GM21723 (cell line): ENCODE results near the gene OR52L1.

Source experiments
- ATAC-seq: cut with Tn5 transposase; IDR thresholded peaks from one replicate; pipeline ENCODE4 v1.9.1; 2021; ENCODE audit warnings: mild to moderate bottlenecking, moderate library complexity; ENCODE audit not compliant: unreplicated experiment

OR52L1 gene

GRCh38 chr11:5941951-5942350 is 44.8 kb downstream of the OR52L1 start, which contains the start of gene OR56A3:
TSS of gene OR56A3 (plus strand) at chr11:5942251. CDS start at chr11:5947347, 5,096 bp downstream.
- ATAC-seq, result no peak

- no peak for ATAC-seq
Measured at GRCh38 chr11:5940748-5941147, 46.0 kb downstream of the OR52L1 start.

GRCh38 chr11:5938603-5938965 is 48.2 kb downstream of the OR52L1 start:
- ATAC-seq, result no peak

- no peak for ATAC-seq
Measured at GRCh38 chr11:5937868-5938602, 48.8 kb downstream of the OR52L1 start.
